Keratinocyte (primary cell): Measurements from ENCODE around the gene CNTLN.

Experiments
- CTCF ChIP-seq, 3 experiments: IDR thresholded peaks in 1 of 3; conservative IDR thresholded peaks in 1 of 3; optimal IDR thresholded peaks in 1 of 3; 2 replicates in 2 of 3; 3 replicates in 1 of 3; pipeline versions ENCODE3 to v1.5.1; 2011; ENCODE audit warnings: low read length in 3 of 3, mild to moderate bottlenecking in 3 of 3, moderate library complexity in 2 of 3, control low read depth in 1 of 3, inconsistent platforms in 1 of 3; ENCODE audit not compliant: insufficient read depth in 2 of 3; ENCODE audit errors: extremely low read depth in 1 of 3
- EZH2 ChIP-seq: IDR thresholded peaks from one replicate; pipeline ENCODE4 v1.6.1; 2012; ENCODE audit warnings: inconsistent platforms, mild to moderate bottlenecking, low read length, moderate library complexity

- TF ChIP-seq CTCF (optimal IDR thresholded peaks at IDR 0.05 in 1 of 3, IDR thresholded peaks at IDR 0.05 in 1 of 3, conservative IDR thresholded peaks at IDR 0.05 in 1 of 3; ENCODE audit: extremely low read depth in 1 of 3, insufficient read depth in 2 of 3, low read length in 3 of 3) (no peak), EZH2 (no peak)
These were observed 374.3 kb downstream of the CNTLN start for GRCh38 chr9:17509151-17509550.
